ENCODE measurements around the gene ADAM15. TPM values are rescaled to one million over a fixed set of nuclear protein-coding genes. Genes with fewer than 3 reads are reported as not detected.

The ADAM15 gene
- polyA plus RNA-seq, 3 donors, result 44.5 to 202 (median 74.3) TPM

GRCh38 chr1:155019377-155020245 lies 31.5 kb upstream of the ADAM15 start:
- peaks cover 36 to 37% of the 10 kb centered on the region in 2 donors for H3K36me3 ChIP-seq (replicated peaks in 1 of 2; ENCODE audit: control insufficient read depth in 1 of 2, insufficient read depth in 2 of 2, low read length in 2 of 2)
- WGBS (ENCODE audit: insufficient coverage), result 90% methylated on average over 11 of the region's 11 CpGs
- H3K27me3 Mint-ChIP-seq (ENCODE audit: low read depth in 3 of 3), result peaks cover 0 to 6% (median 5%) of the 10 kb centered on the region in 3 donors
- H3K27ac Mint-ChIP-seq, result peak overlapping the region in 5 of 7 donors; percentile 20 to 65 (median 55)
- no peaks in the 10 kb centered on the region for H3K9me3 ChIP-seq (replicated peaks in 1 of 2; ENCODE audit: control insufficient read depth in 1 of 2, insufficient read depth in 1 of 2, low read length in 2 of 2)
- H3K4me3 ChIP-seq (replicated peaks in 1 of 3; ENCODE audit: low read depth in 2 of 3, low read length in 3 of 3), result no peak overlapping the region
- no peaks in the 10 kb centered on the region for H3K27me3 ChIP-seq (ENCODE audit: control insufficient read depth in 2 of 2, insufficient read depth in 2 of 2, low read length in 2 of 2)
- H3K36me3 Mint-ChIP-seq, result peaks cover 29 to 45% of the 10 kb centered on the region in 2 donors
- no peak for TF ChIP-seq CTCF (IDR thresholded peaks at IDR 0.05)
- intact Hi-C loops (cut with micrococcal nuclease), result loop anchor here in 1 of 2 donors (5.0 kb wide), 2 partner anchors 37 to 57 kb away; partner anchors contain the start of genes FLAD1 and PYGO2
- no peak overlapping the region for H3K4me3 Mint-ChIP-seq
- H3K4me1 Mint-ChIP-seq, result peaks cover 56% of the 10 kb centered on the region
- H3K79me2 ChIP-seq (ENCODE audit: insufficient read depth, low read length), result peaks cover 32% of the 10 kb centered on the region
- no peak overlapping the region for H3K4me2 ChIP-seq (replicated peaks; ENCODE audit: extremely low read depth, low read length, poor library complexity, severe bottlenecking)
- peaks cover 73% of the 10 kb centered on the region for H4K20me1 ChIP-seq (ENCODE audit: insufficient read depth, low read length)
- H2AFZ ChIP-seq (ENCODE audit: insufficient read depth, low read depth, low read length, poor library complexity, severe bottlenecking), result no peak overlapping the region
- peaks cover 0 to 2% (median 0%) of the 10 kb centered on the region in 7 donors for H3K9me3 Mint-ChIP-seq
- no peak overlapping the region for H3K27ac ChIP-seq (ENCODE audit: low read depth in 1 of 2, low read length in 2 of 2)
- no peak for DNase-seq
- H3K4me1 ChIP-seq (ENCODE audit: control insufficient read depth in 1 of 2, insufficient read depth in 2 of 2, low read length in 2 of 2), result peaks cover 43 to 52% of the 10 kb centered on the region in 2 donors
- no peak overlapping the region for H3K9ac ChIP-seq (ENCODE audit: insufficient read depth, low read length, poor library complexity, severe bottlenecking)

- 96% methylated on average over 5 of the region's 8 CpGs for WGBS (ENCODE audit: insufficient coverage)
- Histone ChIP-seq H2AFZ (ENCODE audit: insufficient read depth, low read depth, low read length, poor library complexity, severe bottlenecking) (no peak overlapping the region), H3K9ac (ENCODE audit: insufficient read depth, low read length, poor library complexity, severe bottlenecking) (no peak overlapping the region), H3K27me3 (ENCODE audit: control insufficient read depth in 2 of 2, insufficient read depth in 2 of 2, low read length in 2 of 2) (no peaks in the 10 kb centered on the region), H3K4me2 (replicated peaks; ENCODE audit: extremely low read depth, low read length, poor library complexity, severe bottlenecking) (no peak overlapping the region), H4K20me1 (ENCODE audit: insufficient read depth, low read length) (peaks cover 46% of the 10 kb centered on the region), H3K4me3 (replicated peaks in 1 of 3; ENCODE audit: low read depth in 2 of 3, low read length in 3 of 3) (no peak overlapping the region), H3K36me3 (replicated peaks in 1 of 2; ENCODE audit: control insufficient read depth in 1 of 2, insufficient read depth in 2 of 2, low read length in 2 of 2) (peaks cover 11 to 13% of the 10 kb centered on the region in 2 donors), H3K9me3 (replicated peaks in 1 of 2; ENCODE audit: control insufficient read depth in 1 of 2, insufficient read depth in 1 of 2, low read length in 2 of 2) (no peaks in the 10 kb centered on the region), H3K27ac (ENCODE audit: low read depth in 1 of 2, low read length in 2 of 2) (peak overlapping the region in 1 of 2 donors; percentile 20), H3K79me2 (ENCODE audit: insufficient read depth, low read length) (peaks cover 7% of the 10 kb centered on the region), H3K4me1 (ENCODE audit: control insufficient read depth in 1 of 2, insufficient read depth in 2 of 2, low read length in 2 of 2) (peaks cover 17 to 25% of the 10 kb centered on the region in 2 donors)
- Mint-ChIP-seq H3K27me3 (ENCODE audit: low read depth in 3 of 3) (peaks cover 0 to 9% (median 5%) of the 10 kb centered on the region in 3 donors), H3K27ac (peak overlapping the region in 2 of 7 donors; percentile 70 to 78), H3K9me3 (peaks cover 0 to 2% (median 0%) of the 10 kb centered on the region in 7 donors), H3K36me3 (peaks cover 13 to 22% of the 10 kb centered on the region in 2 donors), H3K4me3 (no peak overlapping the region), H3K4me1 (peaks cover 46% of the 10 kb centered on the region)
- intact Hi-C loops (cut with micrococcal nuclease), result no loop called here
- no peak for DNase-seq
- no peak for TF ChIP-seq CTCF (IDR thresholded peaks at IDR 0.05)
Observed at GRCh38 chr1:155022136-155022926, 28.8 kb upstream of the ADAM15 start.

All from CD14-positive monocyte (primary cell).